Kidney (tissue), 14 donors: ENCODE results near the gene SLC1A5. TPM values are rescaled to one million over a fixed set of nuclear protein-coding genes. Genes with fewer than 3 reads are reported as not detected.

Experiments
- DNase-seq, 5 donors: peaks; one replicate each; pipeline ENCODE4 v3.0.0-alpha.2; 2013 to 2020
- FAIRE-seq: peaks from 2 replicates; lab custom pipeline; 2012; peaks lifted over from hg19 to GRCh38; lab: Jason Lieb, UNC
- H3K27ac ChIP-seq, 2 donors: one replicate each; pipeline ENCODE4 v1.7.0; 2013; ENCODE audit warnings: low read depth in 2 of 2, low read length in 2 of 2, inconsistent platforms in 1 of 2
- H3K27me3 ChIP-seq: one replicate; pipeline ENCODE4 v1.7.1; 2013; ENCODE audit warnings: low read length, inconsistent platforms; ENCODE audit not compliant: control insufficient read depth, insufficient read depth
- H3K36me3 ChIP-seq, 3 donors: one replicate each; pipeline versions ENCODE4 v1.7.0 to v1.7.1; 2013; ENCODE audit warnings: low read length in 3 of 3, control low read depth in 1 of 3, inconsistent platforms in 1 of 3; ENCODE audit not compliant: insufficient read depth in 3 of 3, control insufficient read depth in 2 of 3
- H3K4me1 ChIP-seq, 3 donors: one replicate each; pipeline versions ENCODE4 v1.7.0 to v1.7.1; 2013; ENCODE audit warnings: low read length in 3 of 3, inconsistent platforms in 1 of 3, low read depth in 1 of 3; ENCODE audit not compliant: control insufficient read depth in 2 of 3, insufficient read depth in 2 of 3
- H3K4me3 ChIP-seq, 3 donors: one replicate each; pipeline versions ENCODE4 v1.7.0 to v1.8.1; 2013; ENCODE audit warnings: low read length in 3 of 3, control low read depth in 1 of 3, inconsistent platforms in 1 of 3
- H3K9ac ChIP-seq, 3 donors: one replicate each; pipeline versions ENCODE4 v1.7.0 to v1.7.1; 2013; ENCODE audit warnings: low read length in 3 of 3, control low read depth in 1 of 3, inconsistent platforms in 1 of 3
- H3K9me3 ChIP-seq, 3 donors: one replicate each; pipeline versions ENCODE4 v1.7.0 to v1.7.1; 2013; ENCODE audit warnings: low read length in 3 of 3, control low read depth in 1 of 3, inconsistent platforms in 1 of 3; ENCODE audit not compliant: control insufficient read depth in 2 of 3, insufficient read depth in 1 of 3
- intact Hi-C: fragments of 100-400 bp; cut with DNase I; formaldehyde crosslinking; loops from one replicate; pipeline ENCODE4 v1.11.1; 2022
- polyA plus RNA-seq: library from polyadenylated mRNA; stranded (reverse); fragments of 350-450 nt; fragmentation: Illumina TruSeq; extraction: RNeasy Lipid Tissue Mini Kit (QIAGEN cat#74804); gene quantifications from one replicate; pipeline ENCODE4 v1.2.3, GENCODE V29; 2014; ENCODE audit warnings: low read depth, low replicate concordance; ENCODE audit not compliant: insufficient read depth
- total RNA-seq: library from RNA; stranded (reverse); fragmentation: NEBNext Ultra II Directional; extraction: Animal tissue kit (Norgen Biotek cat#: 25700); gene quantifications from one replicate; pipeline ENCODE4 v1.2.1, GENCODE V29; 2021
- TF ChIP-seq, protein P1 (sequence below): IDR thresholded peaks from 3 replicates; pipeline ENCODE4 v1.5.1; 2012; ENCODE audit warnings: mild to moderate bottlenecking, moderate library complexity, borderline replicate concordance; ENCODE audit not compliant: insufficient read depth; ENCODE audit errors: extremely low read depth
- donor health status: control.
- donor health status: control.
- donor health status: control.
- donor health status: control.
- donor health status: control.
- donor health status: DM: yes; HTN: yes; CAD: no.
- donor health status: Normal renal cell carcinoma (clear cell type).

SLC1A5 gene
- total and polyA plus RNA-seq, 2 donors from 2014 or later = 42.1 to 93.9 TPM

DNA sequence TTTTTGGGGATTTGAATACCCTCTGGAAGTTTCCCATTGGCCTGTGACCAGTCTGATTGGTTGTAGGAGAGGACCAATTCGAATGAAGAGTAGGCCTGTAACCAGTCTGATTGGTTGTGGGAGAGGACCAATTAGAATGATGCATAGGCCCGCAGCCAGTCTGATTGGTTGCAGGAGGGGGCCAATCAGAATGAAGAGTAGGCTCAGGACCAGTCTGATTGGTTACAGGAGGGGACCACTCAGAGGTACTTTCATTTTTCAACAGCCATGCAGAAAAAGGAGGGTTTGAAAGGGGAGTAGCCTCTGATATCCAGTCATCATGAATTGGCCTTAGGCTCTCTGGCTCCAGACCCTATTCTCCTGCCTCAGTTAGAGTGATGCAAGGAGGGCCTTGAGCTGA is 30.4 kb upstream of the SLC1A5 start:
- no peak overlapping the region for H3K27ac ChIP-seq
- FAIRE-seq (no peak), DNase-seq (no peak)
- H3K27me3 ChIP-seq = no peaks in the 10 kb centered on the region
- no peak overlapping the region for H3K9ac ChIP-seq
- intact Hi-C loops = no loop called here
- H3K36me3 ChIP-seq = no peaks in the 10 kb centered on the region
- H3K4me1 ChIP-seq = peaks cover 0 to 1% (median under 1%) of the 10 kb centered on the region in 3 donors
- H3K4me3 ChIP-seq = no peak overlapping the region
- TF ChIP-seq, protein P1, sequence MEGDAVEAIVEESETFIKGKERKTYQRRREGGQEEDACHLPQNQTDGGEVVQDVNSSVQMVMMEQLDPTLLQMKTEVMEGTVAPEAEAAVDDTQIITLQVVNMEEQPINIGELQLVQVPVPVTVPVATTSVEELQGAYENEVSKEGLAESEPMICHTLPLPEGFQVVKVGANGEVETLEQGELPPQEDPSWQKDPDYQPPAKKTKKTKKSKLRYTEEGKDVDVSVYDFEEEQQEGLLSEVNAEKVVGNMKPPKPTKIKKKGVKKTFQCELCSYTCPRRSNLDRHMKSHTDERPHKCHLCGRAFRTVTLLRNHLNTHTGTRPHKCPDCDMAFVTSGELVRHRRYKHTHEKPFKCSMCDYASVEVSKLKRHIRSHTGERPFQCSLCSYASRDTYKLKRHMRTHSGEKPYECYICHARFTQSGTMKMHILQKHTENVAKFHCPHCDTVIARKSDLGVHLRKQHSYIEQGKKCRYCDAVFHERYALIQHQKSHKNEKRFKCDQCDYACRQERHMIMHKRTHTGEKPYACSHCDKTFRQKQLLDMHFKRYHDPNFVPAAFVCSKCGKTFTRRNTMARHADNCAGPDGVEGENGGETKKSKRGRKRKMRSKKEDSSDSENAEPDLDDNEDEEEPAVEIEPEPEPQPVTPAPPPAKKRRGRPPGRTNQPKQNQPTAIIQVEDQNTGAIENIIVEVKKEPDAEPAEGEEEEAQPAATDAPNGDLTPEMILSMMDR = no peak
- no peaks in the 10 kb centered on the region for H3K9me3 ChIP-seq

DNA sequence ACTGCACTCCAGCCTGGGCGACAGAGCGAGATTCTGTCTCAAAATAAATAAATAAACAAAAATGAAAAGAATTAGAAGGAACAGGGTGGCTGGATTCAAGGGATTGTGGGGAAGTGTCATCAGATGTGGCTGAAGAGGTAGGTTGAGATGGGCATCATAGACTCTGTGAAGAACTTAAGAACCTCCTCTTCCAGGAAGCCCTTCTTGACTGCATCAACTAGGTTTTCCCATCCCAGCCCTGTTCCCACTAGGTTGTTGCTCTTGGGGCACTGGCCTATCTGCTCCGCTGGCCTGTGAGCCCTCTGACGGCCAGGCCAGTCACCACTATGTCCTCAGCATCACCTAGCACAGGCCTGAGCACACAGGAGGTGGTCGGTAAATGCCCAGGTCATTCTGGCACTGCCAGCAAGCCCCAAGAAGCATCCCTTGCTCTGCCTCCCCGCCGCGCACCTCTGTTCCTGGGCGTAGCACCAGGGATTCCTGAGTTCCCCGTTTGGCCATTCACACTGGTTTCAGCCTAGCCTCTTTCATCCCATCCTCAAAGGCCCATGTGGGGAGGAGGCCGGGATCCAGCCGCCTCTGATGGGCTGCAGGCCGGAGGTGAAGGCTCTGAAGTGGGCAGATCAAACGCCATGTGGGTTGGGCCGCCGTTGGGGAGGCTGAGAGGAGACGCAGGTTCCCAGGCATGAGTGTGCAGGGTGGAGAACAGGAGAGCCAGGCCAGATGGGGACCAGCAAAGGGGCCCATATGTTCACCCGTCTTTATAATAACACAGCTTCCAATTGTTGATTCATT is 27.6 kb upstream of the SLC1A5 start:
- TF ChIP-seq, protein P1 = no peak
- Histone ChIP-seq H3K36me3 (no peaks in the 10 kb centered on the region), H3K9me3 (no peaks in the 10 kb centered on the region), H3K27me3 (no peaks in the 10 kb centered on the region), H3K4me1 (peaks cover 0 to 10% (median 9%) of the 10 kb centered on the region in 3 donors), H3K9ac (no peak overlapping the region), H3K4me3 (no peak overlapping the region), H3K27ac (no peak overlapping the region)
- intact Hi-C loops = no loop called here
- DNase-seq (no peak), FAIRE-seq (no peak)

DNA sequence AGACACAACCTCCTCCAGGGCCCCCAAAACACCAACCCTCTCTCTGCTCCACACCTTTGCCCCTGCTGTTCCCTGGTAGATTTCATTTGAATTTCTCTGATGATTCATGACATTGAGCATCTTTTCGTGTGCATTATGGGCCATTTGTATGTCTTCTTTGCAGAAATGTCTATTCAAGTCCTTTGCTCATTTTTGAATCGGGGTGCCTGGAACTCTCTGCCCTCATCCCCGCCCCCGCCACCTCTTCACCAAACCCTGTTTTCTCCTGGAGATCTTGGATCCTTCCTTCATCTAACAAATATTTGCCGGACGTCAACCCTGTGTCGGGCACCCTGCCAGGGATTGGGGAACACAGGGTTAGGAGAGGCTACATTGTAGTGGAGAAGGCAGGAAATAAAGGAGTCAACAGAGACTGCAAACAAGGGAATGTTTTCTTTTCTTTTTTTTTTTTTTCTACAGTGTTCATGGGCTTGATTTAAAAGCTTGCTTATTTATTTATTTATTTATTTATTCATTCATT is 25.5 kb upstream of the SLC1A5 start:
- DNase-seq = peak in 4 of 5 donors; percentile 65 to 97 (median 84)
- peak; percentile 95 for FAIRE-seq
- intact Hi-C loops = no loop called here
- Histone ChIP-seq H3K4me3 (peak overlapping the region in 2 of 3 donors; percentile 6 to 12), H3K27me3 (no peaks in the 10 kb centered on the region), H3K36me3 (no peaks in the 10 kb centered on the region), H3K9me3 (no peaks in the 10 kb centered on the region), H3K27ac (peak overlapping the region; percentile 87 to 95), H3K4me1 (peaks cover 0 to 10% (median 9%) of the 10 kb centered on the region in 3 donors), H3K9ac (peak overlapping the region in 1 of 3 donors; percentile 34)
- TF ChIP-seq, protein P1 = no peak
